PC-3 (cell line): ENCODE results near the gene KIF24.
"Not testable (repeated sequence)": the region's sequence is repeated elsewhere in the genome, so short reads cannot be mapped to it uniquely, and the experiment has no call there.

Source experiments
- CTCF ChIP-seq: fragments of 300-600 bp; sonication (generic); conservative IDR thresholded peaks from 2 replicates; pipeline ENCODE4 v1.5.1; 2017; ENCODE audit warnings: antibody characterized with exemption, low read depth, mild to moderate bottlenecking, low read length
- EZH2 ChIP-seq: fragments of 300-600 bp; sonication (generic); IDR thresholded peaks from one replicate; pipeline ENCODE4 v1.6.1; 2017; ENCODE audit warnings: antibody characterized with exemption, mild to moderate bottlenecking, low read length; ENCODE audit not compliant: unreplicated experiment
- EZH2phosphoT487 ChIP-seq: fragments of 300-600 bp; sonication (generic); IDR thresholded peaks from 2 replicates; pipeline ENCODE4 v1.6.1; 2018; ENCODE audit warnings: mild to moderate bottlenecking, antibody characterized with exemption, low read length, borderline replicate concordance

DNA sequence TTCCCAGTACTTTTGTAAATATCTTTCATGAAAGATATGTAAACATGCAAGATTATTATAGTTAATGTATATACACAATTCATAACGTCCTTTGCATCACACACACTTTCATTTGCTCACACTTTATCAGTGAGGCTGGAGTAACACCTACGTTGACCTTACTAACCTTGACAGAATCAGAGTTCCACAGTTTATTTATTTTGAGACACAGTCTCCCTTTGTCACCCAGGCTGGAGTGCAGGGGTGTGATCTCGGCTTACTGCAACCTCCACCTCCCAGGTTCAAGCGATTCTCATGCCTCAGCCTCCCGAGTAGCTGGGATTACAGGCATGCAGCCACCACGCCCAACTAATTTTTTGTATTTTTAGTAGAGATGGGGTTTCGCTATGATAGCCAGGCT is 28.0 kb downstream of the KIF24 start:
- TF ChIP-seq CTCF, EZH2, EZH2phosphoT487: not testable (repeated sequence)
